ENCODE measurements around the gene SPTBN1. TPM values are rescaled to one million over a fixed set of nuclear protein-coding genes. Genes with fewer than 3 reads are reported as not detected.

The SPTBN1 gene
- total and polyA plus RNA-seq, 9 of the 15 experiments (the other 6 are each of a cell fraction or from before 2014, with no cell fraction given) = 8.9 to 66.8 (median 31.4) TPM

DNA sequence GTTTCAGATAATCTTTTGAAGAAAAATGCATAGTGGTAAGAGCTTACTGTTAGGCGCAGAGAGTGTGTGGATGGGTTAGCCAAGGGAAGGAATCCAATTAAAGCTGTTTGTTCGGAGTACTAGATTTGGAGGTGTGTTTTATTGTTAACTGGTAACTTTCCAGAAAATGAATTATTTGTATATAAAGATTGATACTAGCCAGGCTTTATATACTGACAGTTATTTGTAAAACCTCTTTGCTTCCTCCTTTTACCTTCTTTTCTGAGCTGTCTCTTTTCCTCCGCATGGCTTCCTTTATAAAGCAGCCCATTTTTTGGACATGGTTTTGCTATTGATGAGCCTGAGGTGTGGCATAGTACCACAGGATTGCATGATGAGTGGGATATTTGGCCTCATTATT, 25.6 kb downstream of the SPTBN1 start:
- H2AFZ ChIP-seq (ENCODE audit: low read depth, low read length) = no peak overlapping the region
- ChIA-PET CTCF (ENCODE audit: low intra/inter-chr PET ratio) (no interaction called here), POLR2A (no interaction called here)
- no peaks in the 10 kb centered on the region for H3K79me2 ChIP-seq (ENCODE audit: control insufficient read depth, insufficient read depth, low read length)
- no peak overlapping the region for H3K4me3 ChIP-seq
- H3K36me3 ChIP-seq (ENCODE audit: control insufficient read depth, insufficient read depth, low read length) = no peaks in the 10 kb centered on the region
- H4K20me1 ChIP-seq (replicated peaks; ENCODE audit: control insufficient read depth, insufficient read depth, low read length) = no peaks in the 10 kb centered on the region
- H3K9me3 ChIP-seq (replicated peaks; ENCODE audit: control insufficient read depth, insufficient read depth, low read depth, low read length) = no peaks in the 10 kb centered on the region
- no TSS peak for BruUV-seq (replicated peaks)
- DNase-seq (ENCODE audit: extremely low read depth in 1 of 4, low spot score in 3 of 4) (no peak), FAIRE-seq (no peak), ATAC-seq (no peak)
- no peak overlapping the region for H3K9ac ChIP-seq (ENCODE audit: insufficient read depth in 1 of 2, low read depth in 2 of 2, low read length in 2 of 2)
- WGBS (ENCODE audit: insufficient coverage, low coverage, missing lambda C conversion rate) = 47% methylated on average over 3 of the region's 3 CpGs
- intact Hi-C loops (cut with micrococcal nuclease) = no loop called here
- H3K4me1 ChIP-seq (replicated peaks in 1 of 2; ENCODE audit: control insufficient read depth in 2 of 2, insufficient read depth in 2 of 2, low read length in 2 of 2) = peaks cover 0 to 2% of the 10 kb centered on the region in 2 experiments; a peak in 1 of 5 replicates
- no peaks in the 10 kb centered on the region for H3K27me3 ChIP-seq (ENCODE audit: control insufficient read depth in 2 of 2, insufficient read depth in 2 of 2, low read length in 2 of 2)
- no peak overlapping the region for H3K27ac ChIP-seq (ENCODE audit: extremely low read depth, low read depth, low read length)
- H3K4me2 ChIP-seq (ENCODE audit: insufficient read depth, low read length) = no peak overlapping the region
- no peaks in the 10 kb centered on the region for H3K9me1 ChIP-seq (ENCODE audit: control insufficient read depth, insufficient read depth, low read length)
- in situ Hi-C loops (cut with MboI) = no loop called here
- TF ChIP-seq, protein P1, sequence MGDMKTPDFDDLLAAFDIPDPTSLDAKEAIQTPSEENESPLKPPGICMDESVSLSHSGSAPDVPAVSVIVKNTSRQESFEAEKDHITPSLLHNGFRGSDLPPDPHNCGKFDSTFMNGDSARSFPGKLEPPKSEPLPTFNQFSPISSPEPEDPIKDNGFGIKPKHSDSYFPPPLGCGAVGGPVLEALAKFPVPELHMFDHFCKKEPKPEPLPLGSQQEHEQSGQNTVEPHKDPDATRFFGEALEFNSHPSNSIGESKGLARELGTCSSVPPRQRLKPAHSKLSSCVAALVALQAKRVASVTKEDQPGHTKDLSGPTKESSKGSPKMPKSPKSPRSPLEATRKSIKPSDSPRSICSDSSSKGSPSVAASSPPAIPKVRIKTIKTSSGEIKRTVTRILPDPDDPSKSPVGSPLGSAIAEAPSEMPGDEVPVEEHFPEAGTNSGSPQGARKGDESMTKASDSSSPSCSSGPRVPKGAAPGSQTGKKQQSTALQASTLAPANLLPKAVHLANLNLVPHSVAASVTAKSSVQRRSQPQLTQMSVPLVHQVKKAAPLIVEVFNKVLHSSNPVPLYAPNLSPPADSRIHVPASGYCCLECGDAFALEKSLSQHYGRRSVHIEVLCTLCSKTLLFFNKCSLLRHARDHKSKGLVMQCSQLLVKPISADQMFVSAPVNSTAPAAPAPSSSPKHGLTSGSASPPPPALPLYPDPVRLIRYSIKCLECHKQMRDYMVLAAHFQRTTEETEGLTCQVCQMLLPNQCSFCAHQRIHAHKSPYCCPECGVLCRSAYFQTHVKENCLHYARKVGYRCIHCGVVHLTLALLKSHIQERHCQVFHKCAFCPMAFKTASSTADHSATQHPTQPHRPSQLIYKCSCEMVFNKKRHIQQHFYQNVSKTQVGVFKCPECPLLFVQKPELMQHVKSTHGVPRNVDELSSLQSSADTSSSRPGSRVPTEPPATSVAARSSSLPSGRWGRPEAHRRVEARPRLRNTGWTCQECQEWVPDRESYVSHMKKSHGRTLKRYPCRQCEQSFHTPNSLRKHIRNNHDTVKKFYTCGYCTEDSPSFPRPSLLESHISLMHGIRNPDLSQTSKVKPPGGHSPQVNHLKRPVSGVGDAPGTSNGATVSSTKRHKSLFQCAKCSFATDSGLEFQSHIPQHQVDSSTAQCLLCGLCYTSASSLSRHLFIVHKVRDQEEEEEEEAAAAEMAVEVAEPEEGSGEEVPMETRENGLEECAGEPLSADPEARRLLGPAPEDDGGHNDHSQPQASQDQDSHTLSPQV (IDR thresholded peaks at IDR 0.05) = no peak
- TF ChIP-seq, protein P2, sequence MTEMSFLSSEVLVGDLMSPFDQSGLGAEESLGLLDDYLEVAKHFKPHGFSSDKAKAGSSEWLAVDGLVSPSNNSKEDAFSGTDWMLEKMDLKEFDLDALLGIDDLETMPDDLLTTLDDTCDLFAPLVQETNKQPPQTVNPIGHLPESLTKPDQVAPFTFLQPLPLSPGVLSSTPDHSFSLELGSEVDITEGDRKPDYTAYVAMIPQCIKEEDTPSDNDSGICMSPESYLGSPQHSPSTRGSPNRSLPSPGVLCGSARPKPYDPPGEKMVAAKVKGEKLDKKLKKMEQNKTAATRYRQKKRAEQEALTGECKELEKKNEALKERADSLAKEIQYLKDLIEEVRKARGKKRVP (CRISPR knock-in tag; IDR thresholded peaks at IDR 0.05) = no peak
- TF ChIP-seq ARID4B (CRISPR knock-in tag; IDR thresholded peaks at IDR 0.05) (no peak), GTF2E2 (tag; IDR thresholded peaks at IDR 0.05) (no peak), FOS (IDR thresholded peaks at IDR 0.05; ENCODE audit: extremely low read depth, insufficient read length) (no peak), CTBP1 (IDR thresholded peaks at IDR 0.05; ENCODE audit: borderline replicate concordance) (no peak), ZNF146 (CRISPR knock-in tag; IDR thresholded peaks at IDR 0.05; ENCODE audit: unreplicated experiment) (no peak), MAFK (IDR thresholded peaks at IDR 0.05; ENCODE audit: low read length) (no peak)
- TF ChIP-seq, protein P3, sequence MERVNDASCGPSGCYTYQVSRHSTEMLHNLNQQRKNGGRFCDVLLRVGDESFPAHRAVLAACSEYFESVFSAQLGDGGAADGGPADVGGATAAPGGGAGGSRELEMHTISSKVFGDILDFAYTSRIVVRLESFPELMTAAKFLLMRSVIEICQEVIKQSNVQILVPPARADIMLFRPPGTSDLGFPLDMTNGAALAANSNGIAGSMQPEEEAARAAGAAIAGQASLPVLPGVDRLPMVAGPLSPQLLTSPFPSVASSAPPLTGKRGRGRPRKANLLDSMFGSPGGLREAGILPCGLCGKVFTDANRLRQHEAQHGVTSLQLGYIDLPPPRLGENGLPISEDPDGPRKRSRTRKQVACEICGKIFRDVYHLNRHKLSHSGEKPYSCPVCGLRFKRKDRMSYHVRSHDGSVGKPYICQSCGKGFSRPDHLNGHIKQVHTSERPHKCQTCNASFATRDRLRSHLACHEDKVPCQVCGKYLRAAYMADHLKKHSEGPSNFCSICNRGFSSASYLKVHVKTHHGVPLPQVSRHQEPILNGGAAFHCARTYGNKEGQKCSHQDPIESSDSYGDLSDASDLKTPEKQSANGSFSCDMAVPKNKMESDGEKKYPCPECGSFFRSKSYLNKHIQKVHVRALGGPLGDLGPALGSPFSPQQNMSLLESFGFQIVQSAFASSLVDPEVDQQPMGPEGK (CRISPR knock-in tag; IDR thresholded peaks at IDR 0.05; ENCODE audit: borderline replicate concordance) = no peak

Measured in K562 (cell line).